Left renal cortex interstitium (tissue), 4 donors: ENCODE data around the gene CAMTA1. TPM values are rescaled to one million over a fixed set of nuclear protein-coding genes. Genes with fewer than 3 reads are reported as not detected.
"Not testable (repeated sequence)": the region's sequence is repeated elsewhere in the genome, so short reads cannot be mapped to it uniquely, and the experiment has no call there.

Source experiments
- DNase-seq, 4 donors: peaks; one replicate each; pipeline ENCODE4 v3.0.0-alpha.2; 2013; ENCODE audit warnings: low read depth in 4 of 4, low spot score in 2 of 4, missing footprints in 1 of 4
- polyA plus RNA-seq, 4 donors: library from polyadenylated mRNA; unstranded; fragments of 120-200 nt; gene quantifications; one replicate each; pipeline ENCODE4 v1.2.1, GENCODE V29; 2013; ENCODE audit not compliant: insufficient read length in 4 of 4

CAMTA1 gene
- polyA plus RNA-seq, 4 donors: 76.8 to 91.3 (median 85.3) TPM

DNA sequence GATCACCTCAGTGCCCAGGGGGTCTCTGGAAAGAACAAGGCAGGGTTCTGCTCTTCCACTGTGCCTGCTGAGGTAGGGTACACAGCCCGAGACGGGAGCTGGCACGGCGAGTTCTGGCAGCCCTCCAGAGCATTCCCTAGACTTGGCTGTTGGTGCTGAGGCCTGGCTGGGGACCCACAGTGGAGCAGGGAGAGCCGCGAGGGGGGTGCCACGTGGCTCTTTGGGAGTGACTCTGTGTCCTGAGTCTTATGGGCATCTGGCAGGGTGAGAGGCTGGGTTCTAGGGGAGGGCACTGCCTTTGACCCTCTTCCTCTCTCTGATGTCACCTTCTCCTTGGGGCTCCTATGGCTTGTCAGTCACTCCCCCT, 336.4 kb downstream of the CAMTA1 start:
- no peak for DNase-seq

DNA sequence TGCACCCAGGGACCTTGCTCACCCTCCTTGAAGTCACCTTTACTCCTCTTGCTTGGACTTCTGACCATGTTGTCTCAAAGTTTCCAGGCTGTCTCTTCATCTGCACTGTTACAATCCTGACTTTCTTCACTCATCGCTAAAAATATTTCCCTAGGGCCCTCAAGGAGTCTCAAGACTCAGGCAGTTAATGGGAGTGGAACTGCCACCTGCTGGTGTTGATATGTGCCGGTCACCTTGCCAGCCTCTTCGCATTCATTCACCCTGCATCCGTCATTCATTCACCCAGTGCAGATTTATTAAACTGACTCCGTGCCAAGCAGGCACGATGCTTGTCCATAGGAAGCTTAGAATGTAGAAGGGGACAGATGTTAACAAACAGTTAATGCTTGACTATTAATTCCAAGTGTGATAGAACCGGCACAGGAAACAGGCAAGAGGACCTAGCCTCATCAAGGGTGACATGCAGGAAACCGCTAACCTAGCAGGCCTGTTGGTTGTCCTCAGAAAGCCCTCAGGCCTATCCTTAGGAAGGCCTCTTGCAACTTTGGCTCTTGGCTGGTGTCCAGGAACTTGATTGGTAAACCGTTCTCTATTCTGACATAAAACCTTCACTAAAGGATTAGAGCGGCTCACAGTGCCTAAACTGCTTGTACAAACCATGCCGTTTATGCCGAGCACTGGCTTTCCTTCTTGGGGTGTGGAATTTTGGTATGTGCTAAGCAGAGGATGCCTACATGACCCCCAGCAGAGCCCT, 342.2 kb downstream of the CAMTA1 start:
- no peak for DNase-seq

DNA sequence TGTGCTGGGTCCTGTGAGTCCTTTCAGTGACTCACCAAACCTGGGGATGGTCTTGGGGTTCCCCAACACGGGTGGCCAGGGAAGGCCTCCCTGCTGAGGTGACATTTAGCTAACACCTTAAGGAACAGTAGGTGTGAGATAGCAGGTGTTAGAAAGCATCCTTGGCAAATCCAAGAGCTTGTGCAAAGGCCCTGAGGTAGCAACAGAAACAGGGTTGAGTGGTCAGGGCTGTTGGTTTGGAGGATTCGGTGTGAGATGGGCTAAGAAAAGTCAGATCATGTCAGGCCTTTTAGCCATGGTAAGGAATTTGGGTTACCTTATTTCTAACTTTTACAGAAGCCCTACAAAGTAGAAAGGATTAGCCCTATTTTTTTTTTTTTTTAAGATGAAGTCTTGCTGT, 343.0 kb downstream of the CAMTA1 start:
- no peak for DNase-seq

DNA sequence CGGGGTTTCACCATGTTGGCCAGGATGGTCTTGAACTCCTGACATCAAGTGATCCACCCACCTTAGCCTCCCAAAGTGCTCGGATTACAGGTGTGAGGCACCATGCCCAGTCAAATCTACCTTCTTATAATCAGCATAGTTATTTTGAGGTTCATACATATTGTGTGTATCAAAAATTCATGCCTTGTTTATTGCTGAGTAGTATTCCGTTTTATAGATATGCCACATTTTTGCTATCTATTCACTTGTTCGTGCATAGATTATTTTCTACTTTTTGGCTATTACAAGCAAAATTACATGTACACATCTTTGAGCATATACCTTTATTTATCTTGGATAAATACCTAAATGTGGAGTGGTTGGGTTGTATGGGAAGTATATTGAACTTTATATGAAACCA, 344.9 kb downstream of the CAMTA1 start:
- no peak for DNase-seq

DNA sequence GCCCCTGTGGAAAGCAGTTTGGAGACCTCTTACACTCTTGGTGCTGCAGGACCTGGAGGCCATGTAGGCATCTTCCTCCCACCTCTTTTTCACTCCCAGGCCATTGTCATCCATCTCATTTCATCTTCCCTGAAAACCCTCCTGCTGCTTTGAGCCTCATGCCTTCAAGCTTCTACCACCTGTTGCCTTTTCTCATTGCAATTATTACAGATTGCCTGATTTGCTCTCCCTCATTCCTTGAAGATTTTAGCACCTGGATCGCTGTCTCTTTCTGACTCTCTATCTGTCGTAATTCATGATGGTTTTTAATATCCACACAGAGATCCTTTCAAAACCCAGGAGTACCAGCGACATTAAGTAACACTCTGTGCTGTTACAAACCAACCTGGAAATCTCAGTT, 350.2 kb downstream of the CAMTA1 start:
- no peak for DNase-seq

DNA sequence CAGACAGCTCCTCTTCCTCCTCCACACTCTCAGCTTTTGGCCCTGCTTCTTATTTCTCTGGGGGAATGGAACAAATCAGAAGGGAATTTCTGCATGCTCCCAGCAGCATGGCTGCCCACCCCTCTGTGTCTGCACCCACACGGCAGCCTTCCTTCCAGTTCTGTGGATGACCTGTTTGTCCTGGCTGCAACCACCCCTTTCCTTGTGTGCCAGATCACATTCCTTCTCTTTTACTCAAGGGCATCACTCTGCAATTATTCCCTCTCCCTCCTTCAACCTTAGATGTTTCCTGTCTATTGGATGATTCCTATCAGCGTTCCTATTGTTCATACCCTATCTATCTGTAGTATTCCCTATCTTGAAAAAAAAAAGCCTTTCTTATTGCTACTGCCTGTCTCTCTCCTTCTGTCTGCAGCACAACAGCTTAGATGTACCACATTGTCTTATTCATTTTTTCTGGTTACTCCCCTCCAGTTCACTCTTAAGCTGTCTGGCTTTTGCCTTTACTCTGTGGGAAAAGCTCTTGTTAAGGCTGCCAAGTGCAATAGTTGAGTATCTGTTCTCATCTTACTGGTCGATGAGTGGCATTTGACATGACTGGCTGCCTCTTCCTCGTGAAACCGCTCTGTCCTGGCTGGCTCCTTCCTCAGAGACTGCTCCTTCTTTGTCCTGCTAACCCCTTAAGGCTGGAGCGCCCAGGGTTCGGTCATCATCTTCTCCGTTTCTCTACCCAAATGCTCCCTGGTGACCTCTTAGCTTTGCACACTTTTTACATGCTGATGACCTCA, 351.1 kb downstream of the CAMTA1 start:
- no peak for DNase-seq

DNA sequence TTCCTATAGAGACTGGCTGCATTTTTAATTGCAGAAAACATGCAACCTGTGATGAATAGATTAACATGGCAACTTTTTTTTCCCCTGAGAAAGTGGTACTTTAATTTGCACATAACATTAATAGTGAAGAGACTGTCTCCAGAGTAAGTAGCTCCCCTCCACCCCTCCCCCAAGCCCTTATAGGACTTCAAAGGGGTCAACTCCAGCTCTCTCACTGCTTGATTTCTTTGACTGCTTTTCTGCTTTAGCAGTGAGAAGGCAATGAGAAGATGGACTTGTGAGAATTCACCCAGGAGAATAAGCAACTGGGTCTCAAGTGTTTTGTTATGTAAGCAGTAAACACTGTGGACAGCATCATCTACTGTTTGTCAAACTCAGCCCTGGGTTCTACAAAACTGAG, 355.0 kb downstream of the CAMTA1 start:
- no peak for DNase-seq

DNA sequence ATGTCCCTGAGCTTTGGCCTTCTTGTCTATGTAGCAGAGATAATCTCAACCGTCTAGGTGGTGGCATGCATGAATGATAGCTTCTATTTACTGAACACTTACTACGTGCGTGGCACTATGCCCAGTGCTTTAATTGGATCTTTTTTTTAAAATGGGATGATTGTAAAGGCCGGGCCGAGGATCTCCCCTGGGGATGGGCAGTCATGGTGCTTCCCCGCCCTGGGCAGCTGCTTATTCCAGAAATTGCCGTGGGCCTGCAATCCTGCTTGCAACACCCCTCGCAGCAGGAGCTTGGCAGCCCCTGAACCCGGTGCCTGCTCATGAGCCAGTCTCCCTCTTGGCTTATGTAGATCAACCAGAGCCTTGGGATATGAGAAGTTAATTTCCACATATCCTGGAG, 360.7 kb downstream of the CAMTA1 start:
- no peak for DNase-seq

DNA sequence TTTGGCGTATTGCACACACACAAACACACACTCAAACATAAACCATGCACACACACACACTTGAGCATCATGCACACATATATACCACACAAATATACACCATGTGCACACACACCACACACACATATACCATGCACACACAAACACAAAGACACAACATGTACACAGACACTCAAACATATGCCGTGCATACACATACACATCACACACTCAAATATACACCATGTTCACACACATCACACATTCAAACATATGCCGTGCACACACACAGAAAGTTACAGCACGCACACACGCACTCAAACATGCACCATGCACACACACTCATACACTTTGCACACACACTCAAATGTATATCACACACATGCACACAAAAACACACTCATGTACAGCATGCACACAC, 361.5 kb downstream of the CAMTA1 start:
- DNase-seq: no peak

DNA sequence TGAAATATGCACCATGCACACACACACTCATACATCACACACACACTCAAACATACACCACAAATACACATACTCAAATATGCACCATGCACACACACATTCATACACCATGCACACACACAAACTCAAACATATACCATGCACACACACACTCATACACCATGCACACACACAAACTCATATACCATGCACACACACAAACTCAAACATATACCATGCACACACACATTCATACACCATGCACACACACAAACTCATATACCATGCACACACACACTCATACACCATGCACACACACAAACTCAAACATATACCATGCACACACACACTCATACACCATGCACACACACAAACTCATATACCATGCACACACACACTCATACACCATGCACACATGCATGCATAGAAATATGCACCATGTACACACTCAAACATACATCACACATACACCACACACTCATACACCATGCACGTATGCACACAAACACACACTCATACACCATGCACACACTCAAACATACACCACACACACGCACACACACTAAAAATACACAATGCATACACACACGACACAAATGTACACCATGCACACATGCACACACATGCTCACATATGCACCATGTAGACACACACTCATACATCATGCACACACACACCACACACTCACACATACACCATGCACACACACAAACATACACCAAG, 362.5 kb downstream of the CAMTA1 start:
- not testable (repeated sequence) for DNase-seq

DNA sequence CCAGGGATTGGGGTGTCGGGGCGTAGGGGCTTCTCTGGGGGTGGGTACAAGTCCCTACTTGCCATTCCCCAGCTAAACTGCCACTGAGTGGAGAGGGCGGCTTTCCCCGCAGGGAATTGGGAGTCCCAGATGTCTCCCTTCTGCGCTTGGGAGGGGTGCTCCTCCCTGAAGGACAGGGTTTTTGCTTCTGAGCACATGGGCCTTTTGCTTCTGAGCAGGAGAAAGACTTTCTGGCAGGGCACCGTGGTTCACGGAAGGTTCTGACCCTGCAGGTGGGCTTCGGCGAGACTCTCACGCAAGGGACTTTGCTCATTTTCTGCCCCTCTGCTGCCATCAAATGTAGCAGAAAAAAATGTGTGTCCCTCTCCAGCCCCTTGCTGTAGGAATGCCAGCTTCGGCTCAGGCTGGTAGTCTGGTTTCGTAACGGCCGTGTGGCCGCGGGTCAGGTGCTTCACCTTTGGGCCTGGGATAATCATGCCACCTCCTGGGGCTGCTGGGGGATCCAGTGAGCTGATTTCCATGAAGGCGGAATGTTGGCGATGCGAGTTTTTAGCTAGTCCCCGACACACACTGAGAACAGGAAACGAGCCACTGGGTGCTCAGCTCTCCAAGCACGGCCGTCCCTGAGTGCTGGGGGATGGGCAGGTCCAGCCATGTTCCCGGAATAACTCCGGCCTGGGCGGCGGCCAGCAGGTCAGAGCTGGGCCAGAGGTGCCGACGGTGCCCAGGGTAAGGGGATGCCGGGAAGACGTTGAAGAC, 364.0 kb downstream of the CAMTA1 start:
- no peak for DNase-seq

DNA sequence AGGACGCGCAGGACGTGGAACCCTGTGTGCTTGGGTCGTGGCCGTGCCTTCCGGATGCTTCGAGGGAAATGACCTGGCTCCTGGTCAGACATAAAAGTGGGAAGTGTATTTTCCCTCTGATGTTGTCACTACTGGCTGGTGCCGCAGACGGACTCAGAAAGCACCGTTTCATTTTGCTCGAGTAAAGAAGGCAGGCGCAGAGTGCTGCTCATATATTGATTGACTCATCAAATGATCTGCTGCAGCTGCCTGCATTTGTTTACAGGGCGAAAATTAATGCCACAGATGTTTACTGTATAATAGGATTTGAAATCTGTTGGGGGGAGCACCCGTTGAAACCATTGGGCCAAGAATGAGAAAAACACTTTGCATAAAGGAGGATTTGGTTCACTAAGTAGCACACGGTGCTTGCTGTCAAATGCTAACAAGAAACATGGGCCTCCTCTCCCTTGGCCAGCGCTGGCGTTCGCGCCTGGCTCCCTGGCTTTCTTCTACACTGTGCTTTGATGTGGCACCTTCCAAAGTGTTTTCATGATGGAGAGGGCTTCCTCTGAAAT, 365.5 kb downstream of the CAMTA1 start:
- no peak for DNase-seq

DNA sequence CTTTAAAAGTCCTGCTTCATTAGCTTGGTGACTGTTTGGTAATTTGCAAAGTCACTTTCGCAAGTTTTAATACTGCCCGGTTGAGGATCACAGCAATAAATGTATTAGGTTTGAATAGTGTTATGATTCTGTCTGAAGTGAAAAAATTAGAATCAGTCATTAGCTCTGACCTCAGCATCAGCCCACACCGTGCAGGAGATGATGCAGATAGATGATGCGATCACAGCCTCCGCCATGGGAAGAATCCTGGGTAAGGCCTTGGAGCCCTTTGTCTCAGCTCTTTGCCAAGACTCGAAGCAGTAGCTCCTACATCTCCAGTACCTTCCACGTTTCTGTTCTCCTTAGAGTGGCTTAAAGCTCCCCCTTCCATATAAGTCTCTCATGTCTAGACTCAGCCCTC, 366.7 kb downstream of the CAMTA1 start:
- no peak for DNase-seq

DNA sequence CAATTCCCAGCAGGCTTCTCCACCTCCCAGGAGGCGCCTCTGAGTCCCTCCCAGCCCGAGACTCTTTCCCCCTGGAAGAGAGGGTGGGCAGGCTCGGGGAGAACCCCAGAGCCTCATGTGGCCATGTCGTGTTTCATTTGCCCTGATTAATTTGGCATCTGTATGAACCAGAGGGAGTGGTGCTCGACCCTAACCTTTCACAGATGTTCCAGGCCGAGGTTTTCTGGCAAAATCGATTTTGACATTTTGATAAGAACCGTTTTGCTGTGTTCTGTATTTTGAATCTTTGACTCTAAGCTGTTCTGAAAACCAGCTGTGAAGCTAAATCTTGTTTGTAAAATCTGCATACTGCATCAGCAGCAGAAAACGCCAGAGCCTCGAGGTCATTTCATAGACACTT, 367.4 kb downstream of the CAMTA1 start:
- no peak for DNase-seq

DNA sequence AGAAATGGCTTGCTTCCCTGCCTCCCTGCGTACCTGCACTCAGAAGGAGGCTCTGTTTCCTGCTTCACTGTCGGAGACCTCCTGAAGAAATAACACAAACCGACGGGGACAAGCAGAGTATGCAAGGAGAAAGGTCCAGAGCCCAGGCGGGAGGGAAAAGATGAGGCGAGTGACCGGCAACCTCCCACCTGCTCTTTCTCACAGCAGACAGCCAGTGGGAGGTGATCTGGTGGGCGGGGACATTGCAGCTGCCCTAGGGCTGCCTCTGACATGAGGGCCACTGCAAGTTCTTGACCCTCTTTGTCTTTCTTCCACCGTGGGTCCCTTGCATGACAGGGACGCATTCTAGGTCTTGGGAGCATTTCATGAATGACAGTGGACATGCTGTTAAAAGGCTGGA, 368.2 kb downstream of the CAMTA1 start:
- DNase-seq: no peak

DNA sequence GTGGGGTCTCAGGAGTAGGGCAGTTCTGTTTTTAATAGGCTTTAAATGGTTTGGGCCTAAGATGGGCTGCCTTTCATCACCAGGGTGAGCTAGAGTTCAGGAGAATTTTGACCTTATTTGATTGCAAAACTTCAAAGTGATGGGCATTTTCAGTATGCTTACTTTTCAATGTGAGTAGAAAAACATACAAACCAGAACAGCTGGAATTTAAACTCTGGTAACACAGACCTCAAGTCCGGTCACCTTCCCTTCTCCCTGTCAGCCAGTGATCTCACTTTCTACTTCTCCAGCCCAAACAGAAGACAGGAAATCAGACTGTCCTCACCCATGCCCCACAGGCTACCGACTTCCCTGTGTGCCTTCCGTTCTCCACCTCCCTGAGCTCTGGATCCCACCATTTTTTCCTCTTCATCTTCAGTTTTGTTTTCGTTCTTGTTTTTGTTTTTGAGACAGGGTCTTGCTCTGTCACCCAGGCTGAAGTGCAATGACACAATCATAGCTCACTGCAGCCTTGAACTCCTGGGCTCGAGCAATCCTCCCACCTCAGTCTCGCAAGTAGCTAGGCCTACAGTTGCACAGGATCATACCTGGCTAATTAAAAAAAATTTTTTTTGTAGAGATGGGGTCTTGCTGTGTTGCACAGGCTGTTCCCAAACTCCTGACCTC, 374.0 kb downstream of the CAMTA1 start:
- DNase-seq: no peak

DNA sequence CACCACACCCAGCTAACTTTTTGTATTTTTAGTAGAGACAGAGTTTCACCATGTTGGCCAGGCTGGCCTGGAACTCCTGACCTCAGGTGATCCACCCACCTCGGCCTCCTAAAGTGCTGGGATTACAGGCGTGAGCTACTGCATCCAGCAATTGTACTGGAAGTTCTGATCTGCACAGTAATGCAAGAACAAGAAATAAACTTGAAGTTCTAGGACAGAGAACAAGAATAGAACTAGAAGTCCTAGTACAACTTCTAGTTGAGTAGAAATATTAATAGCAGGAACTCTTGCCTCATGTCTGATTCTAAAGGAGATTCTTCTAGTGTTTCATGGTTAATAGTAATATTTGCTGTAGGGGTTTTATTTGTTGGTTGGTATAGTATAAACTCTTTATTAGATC, 383.3 kb downstream of the CAMTA1 start:
- DNase-seq: not testable (repeated sequence)

DNA sequence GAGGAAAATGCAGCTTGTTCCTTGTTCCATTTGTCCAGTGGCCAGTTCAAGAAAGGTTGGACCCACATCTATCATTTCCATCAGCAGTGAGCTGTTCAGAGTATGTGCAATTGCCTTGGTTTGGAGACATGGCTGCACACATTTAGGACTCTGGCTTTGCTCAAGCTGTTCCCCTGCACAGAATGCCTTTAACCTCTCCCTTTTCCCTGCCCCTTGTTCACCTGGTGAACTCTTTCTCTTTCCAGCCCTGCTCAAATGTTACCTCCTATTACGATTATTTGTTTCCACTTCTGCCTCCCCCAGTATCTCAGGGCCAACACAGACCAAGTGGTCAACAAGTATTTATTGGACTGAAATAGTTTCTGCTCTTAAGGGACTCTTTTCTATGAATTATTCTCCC, 385.9 kb downstream of the CAMTA1 start:
- no peak for DNase-seq

DNA sequence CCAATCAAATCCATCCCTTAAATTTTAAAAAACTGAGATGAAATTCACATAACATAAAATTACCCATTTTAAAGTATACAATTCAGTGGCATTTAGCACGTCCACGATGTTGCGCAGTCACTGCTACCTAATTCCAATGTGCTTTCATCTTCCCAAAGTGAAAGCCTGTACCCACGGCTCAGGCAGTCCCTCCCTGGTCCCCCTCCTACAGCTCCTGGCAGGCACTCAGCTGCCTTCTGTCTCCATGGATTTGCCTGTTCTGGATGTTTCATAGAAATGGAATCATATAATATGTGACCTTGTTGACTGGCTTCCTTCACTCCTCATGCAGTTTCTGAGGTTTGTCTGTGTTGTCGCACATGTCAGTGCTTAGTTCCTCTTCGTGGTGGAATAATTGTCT, 386.3 kb downstream of the CAMTA1 start:
- DNase-seq: no peak

DNA sequence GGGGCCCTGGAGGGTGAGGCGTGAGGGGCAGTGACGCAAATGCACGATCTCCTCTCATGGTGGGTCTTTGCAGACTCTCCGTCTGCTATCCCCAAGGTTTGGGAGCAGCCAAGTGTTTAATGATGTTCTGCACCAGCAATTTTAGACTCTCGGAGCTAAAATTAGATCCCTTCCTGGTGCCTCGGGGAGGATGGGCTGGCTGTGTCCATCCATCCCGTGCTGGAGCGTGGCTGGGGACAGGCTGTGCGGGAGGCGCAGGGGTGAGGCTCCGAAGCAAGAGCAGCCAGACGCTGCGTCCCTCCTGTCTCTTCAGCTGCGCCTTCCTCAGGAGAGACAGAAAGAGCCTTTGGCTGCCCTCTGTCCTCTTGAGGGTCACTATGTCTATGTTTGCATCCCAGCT, 387.6 kb downstream of the CAMTA1 start:
- peak in 2 of 4 donors; percentile 26 to 37 for DNase-seq
